CD4-positive, alpha-beta T cell treated with Interferon alpha-2 for 1 hour (primary cell): Measurements from ENCODE around the gene SLC39A2.

Source experiments
- DNase-seq, 2 donors: peaks; one replicate each; pipeline ENCODE4 v3.0.0-alpha.2; 2020 to 2022

The SLC39A2 gene

DNA sequence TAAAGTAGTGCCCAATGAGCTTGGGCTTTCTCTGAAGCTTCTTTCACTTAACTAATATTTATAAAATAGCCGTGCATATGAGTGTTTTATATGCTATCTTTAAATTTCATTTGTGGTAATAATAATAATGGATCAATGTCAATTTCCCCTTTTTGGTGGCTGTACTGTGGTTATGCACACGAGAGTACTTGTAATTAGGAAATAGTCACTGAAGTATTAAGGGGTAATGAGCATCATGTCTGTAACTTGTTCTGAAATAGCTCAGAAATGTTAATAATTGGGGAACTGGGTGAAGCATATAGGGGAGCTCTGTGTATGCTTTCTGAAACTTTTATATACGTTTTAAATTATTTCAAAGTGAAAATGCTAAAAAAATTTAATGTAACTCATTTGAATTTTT, 51.5 kb downstream of the SLC39A2 start:
- no peak for DNase-seq
